Ishikawa (cell line): ENCODE results near the gene MLH1.

Experiments used
- CEBPB ChIP-seq: IDR thresholded peaks from 2 replicates; pipeline ENCODE4 v1.6.1; 2012
- CREB1 ChIP-seq: IDR thresholded peaks from 2 replicates; pipeline ENCODE4 v1.6.1; 2012; ENCODE audit warnings: low read depth
- EP300 ChIP-seq: IDR thresholded peaks from 2 replicates; pipeline ENCODE4 v1.6.1; 2012; ENCODE audit warnings: borderline replicate concordance
- FOXM1 ChIP-seq: IDR thresholded peaks from 2 replicates; pipeline ENCODE4 v1.6.1; 2012; ENCODE audit warnings: low read depth, borderline replicate concordance
- NFIC ChIP-seq: IDR thresholded peaks from 2 replicates; pipeline ENCODE4 v1.6.1; 2012
- RAD21 ChIP-seq: IDR thresholded peaks from 2 replicates; pipeline ENCODE4 v1.6.1; 2012; ENCODE audit warnings: low read depth
- TAF1 ChIP-seq: IDR thresholded peaks from 2 replicates; pipeline ENCODE4 v1.6.1; 2012; ENCODE audit warnings: low read depth, mild to moderate bottlenecking
- TCF12 ChIP-seq: IDR thresholded peaks from 2 replicates; pipeline ENCODE4 v1.6.1; 2012; ENCODE audit warnings: low read depth
- TEAD4 ChIP-seq: IDR thresholded peaks from 2 replicates; pipeline ENCODE4 v1.6.1; 2012
- YY1 ChIP-seq: IDR thresholded peaks from 2 replicates; pipeline ENCODE4 v1.6.1; 2012; ENCODE audit warnings: low read depth
- ZBTB7A ChIP-seq: IDR thresholded peaks from 2 replicates; pipeline ENCODE4 v1.6.1; 2012; ENCODE audit warnings: low read depth
- TF ChIP-seq, protein P1 (sequence below): IDR thresholded peaks from 2 replicates; pipeline ENCODE4 v1.6.1; 2012
- TF ChIP-seq, protein P2 (sequence below): IDR thresholded peaks from 2 replicates; pipeline ENCODE4 v1.6.1; 2012
- TF ChIP-seq, protein P3 (sequence below): IDR thresholded peaks from 2 replicates; pipeline ENCODE4 v1.6.1; 2012; ENCODE audit warnings: low read depth, mild to moderate bottlenecking

The MLH1 gene

DNA sequence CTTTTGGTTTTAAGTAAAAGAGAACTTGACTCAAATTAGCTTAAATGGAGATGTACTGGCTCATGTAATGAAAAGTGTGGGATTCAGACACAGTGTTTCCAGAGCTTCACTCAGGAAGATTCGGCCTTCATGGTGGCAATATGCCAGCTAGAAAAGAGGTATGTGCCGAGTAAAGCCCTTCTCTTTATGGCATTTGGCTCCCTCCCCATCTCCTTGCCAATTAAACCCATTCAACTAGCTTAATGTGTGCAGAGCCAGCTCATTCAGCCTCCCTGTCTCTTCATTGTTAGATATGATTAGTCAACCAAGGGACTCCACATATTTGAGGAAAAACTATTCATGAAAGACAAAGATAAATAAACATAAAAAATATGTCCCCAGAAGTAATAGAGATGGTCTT lies 33.5 kb upstream of the MLH1 start:
- TF ChIP-seq NFIC (peak; percentile 90), FOXM1 (no peak), TEAD4 (peak; percentile 63), TCF12 (no peak), ZBTB7A (no peak)
- TF ChIP-seq, protein P1, sequence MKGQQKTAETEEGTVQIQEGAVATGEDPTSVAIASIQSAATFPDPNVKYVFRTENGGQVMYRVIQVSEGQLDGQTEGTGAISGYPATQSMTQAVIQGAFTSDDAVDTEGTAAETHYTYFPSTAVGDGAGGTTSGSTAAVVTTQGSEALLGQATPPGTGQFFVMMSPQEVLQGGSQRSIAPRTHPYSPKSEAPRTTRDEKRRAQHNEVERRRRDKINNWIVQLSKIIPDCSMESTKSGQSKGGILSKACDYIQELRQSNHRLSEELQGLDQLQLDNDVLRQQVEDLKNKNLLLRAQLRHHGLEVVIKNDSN = 0 out of 2 replicates have a peak, but pooled peaks have one; percentile 12
- TF ChIP-seq, protein P2, sequence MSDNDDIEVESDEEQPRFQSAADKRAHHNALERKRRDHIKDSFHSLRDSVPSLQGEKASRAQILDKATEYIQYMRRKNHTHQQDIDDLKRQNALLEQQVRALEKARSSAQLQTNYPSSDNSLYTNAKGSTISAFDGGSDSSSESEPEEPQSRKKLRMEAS = 0 out of 2 replicates have a peak, but pooled peaks have one; percentile 21

DNA sequence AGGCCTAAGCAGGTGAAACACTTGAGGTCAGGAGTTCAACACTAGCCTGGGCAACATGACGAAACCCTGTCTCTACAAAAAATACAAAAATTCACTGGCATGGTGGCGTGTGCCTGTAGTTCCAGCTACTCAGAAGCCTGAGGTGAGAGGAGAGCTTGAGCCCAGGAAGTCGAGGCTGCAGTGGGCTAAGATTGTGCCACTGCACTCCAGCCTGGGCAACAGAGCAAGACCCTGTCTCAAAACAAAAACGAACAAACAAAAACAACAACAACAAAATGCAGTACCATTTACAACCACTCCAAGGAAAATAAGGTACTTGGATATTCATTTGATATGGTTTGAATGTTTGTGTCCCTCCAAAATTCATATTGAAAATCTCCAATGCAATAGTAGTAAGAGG lies 32.8 kb upstream of the MLH1 start:
- TF ChIP-seq, protein P3, sequence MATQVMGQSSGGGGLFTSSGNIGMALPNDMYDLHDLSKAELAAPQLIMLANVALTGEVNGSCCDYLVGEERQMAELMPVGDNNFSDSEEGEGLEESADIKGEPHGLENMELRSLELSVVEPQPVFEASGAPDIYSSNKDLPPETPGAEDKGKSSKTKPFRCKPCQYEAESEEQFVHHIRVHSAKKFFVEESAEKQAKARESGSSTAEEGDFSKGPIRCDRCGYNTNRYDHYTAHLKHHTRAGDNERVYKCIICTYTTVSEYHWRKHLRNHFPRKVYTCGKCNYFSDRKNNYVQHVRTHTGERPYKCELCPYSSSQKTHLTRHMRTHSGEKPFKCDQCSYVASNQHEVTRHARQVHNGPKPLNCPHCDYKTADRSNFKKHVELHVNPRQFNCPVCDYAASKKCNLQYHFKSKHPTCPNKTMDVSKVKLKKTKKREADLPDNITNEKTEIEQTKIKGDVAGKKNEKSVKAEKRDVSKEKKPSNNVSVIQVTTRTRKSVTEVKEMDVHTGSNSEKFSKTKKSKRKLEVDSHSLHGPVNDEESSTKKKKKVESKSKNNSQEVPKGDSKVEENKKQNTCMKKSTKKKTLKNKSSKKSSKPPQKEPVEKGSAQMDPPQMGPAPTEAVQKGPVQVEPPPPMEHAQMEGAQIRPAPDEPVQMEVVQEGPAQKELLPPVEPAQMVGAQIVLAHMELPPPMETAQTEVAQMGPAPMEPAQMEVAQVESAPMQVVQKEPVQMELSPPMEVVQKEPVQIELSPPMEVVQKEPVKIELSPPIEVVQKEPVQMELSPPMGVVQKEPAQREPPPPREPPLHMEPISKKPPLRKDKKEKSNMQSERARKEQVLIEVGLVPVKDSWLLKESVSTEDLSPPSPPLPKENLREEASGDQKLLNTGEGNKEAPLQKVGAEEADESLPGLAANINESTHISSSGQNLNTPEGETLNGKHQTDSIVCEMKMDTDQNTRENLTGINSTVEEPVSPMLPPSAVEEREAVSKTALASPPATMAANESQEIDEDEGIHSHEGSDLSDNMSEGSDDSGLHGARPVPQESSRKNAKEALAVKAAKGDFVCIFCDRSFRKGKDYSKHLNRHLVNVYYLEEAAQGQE = no peak
- TF ChIP-seq TCF12 (no peak), EP300 (no peak)

DNA sequence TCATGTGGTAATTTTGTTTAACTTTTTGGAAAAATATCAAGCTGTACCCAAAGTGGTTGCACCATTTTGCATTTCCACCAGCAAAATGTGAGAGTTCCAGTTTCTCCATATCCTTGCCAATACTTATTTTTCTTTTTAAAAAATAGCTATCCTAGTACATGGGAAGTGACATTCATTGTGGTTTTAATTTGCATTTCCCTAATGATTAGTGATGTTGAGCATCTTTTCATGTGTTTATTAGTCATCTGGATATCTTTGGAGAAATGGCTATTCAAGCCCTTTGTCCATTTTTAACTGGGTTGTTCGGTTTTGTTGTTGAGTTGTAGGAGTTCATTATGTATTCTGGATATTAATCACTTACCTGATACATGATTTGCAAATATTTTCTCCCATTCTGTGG lies 29.0 kb upstream of the MLH1 start:
- TF ChIP-seq YY1 (no peak), TEAD4 (no peak)

DNA sequence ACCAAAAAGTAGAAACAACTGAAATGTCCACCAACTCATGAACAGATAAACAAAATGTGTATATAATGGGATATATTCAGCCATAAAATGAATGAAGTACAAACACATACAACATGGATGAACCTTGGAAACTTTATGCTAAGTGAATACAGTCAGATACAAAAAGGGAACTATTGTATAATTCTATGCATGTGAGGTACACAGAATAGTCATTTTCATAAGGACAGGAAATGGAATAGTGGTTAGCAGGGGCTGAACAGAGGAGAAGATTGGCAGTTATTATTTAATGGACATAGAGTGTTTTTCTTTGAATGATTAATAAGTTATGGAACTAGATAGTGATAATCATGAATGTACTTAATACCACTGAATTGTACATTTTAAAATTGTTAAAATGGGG lies 28.5 kb upstream of the MLH1 start:
- TF ChIP-seq, protein P1 = no peak

DNA sequence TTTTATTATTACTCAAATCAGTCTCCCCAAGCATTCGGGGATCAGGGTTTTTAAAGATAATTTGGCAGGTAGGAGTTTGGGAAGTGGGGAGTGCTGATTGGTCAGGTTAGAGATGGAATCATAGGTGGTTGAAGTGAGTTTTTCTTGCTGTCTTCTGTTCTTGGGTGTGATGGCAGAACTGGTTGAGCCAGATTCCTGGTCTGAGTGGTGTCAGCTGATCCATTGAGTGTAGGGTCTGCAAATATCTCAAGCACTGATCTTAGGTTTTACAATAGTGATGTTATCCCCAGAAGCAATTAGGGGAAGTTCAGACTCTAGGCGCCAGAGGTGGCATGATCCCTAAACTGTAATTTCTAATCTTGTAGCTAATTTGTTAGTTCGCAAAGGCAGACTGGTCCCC lies 27.9 kb upstream of the MLH1 start:
- peak; percentile 78 for TF ChIP-seq TEAD4
- no peak for TF ChIP-seq CEBPB
- TF ChIP-seq, protein P1 = peak; percentile 71

DNA sequence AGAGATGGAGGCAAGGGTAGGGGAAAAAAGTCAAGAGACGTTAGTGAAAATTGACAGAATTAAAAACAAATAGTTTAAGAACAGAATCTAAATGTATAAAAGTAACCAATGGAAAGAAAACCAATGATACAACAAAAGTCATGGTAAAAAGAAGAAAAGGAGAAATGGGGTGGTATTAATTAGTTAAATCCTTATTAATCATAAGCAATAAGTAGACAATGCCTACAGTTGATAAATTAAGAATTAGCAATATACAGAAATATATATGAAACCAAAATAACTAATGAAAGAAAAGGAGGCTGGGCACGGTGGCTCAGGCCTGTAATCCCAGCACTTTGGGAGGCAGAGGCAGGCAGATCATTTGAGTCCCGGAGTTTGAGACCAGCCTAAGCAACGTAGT lies 24.2 kb upstream of the MLH1 start:
- no peak for TF ChIP-seq CEBPB
- TF ChIP-seq TCF12 = no peak
- TF ChIP-seq, protein P3 = no peak
- no peak for TF ChIP-seq TEAD4
- no peak for TF ChIP-seq FOXM1
- no peak for TF ChIP-seq RAD21
- TF ChIP-seq ZBTB7A = no peak
- TF ChIP-seq, protein P1 = no peak

DNA sequence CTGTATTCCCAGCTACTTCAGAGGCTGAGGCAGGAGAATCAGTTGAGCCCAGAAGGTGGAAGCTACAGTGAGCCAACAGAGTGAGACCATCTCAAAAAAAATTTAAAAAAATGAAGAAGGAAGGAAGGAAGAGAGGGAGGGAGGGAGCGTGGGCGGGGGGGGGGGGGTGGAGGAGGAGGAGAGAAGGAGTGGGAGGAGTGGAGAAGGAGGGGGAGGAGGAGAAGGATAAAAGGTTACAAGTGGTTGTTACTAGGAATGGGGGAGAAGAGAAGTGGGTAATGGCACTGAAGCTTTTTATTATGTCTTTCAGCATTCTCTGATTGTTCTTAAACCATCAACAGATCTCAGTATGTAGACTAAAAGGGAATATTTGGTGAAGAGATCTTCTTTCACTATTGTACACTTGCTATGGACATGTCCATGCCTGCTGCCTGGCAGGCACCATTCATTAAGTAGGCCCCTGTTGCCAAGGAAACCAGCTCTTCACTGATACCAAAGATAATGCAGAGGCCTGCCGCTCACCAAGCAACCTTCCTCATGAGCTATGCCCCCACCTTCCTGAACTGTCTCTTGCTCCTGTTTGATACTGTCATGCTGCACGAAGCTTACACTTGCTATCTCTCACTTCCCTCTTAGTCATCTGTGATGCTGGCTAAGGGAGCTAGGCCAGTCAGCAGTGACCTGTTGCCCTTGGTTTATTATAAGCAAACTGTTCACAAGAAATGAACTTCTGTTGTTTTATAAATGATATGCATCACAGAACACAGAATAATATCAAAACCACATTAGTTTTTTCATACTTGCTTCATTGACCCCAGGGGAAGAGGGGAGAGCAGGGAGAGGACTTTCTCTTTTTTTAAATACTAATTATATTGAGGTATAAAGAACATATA lies 23.5 kb upstream of the MLH1 start:
- TF ChIP-seq ZBTB7A (no peak), CREB1 (no peak), RAD21 (no peak), TAF1 (no peak), EP300 (no peak), YY1 (no peak), TCF12 (no peak), FOXM1 (no peak), NFIC (no peak), CEBPB (no peak), TEAD4 (no peak)
- TF ChIP-seq, protein P1 = no peak
- TF ChIP-seq, protein P3 = no peak
- TF ChIP-seq, protein P2 = no peak
